NCI-H1930 (cell line): ENCODE data around the gene DYSF.

ENCODE experiments used
- DNase-seq, 2 experiments: peaks; one replicate each; lab custom pipeline; 2025; lab: John Stamatoyannopoulos, UW

Gene DYSF

GRCh38 chr2:71502941-71503738 lies 49.8 kb downstream of the DYSF start:
- no peak for DNase-seq

GRCh38 chr2:71503837-71504236 lies 50.5 kb downstream of the DYSF start:
- no peak for DNase-seq

- no peak for DNase-seq
These were observed 51.2 kb downstream of the DYSF start for GRCh38 chr2:71504611-71505010.

- no peak for DNase-seq
These were observed 51.9 kb downstream of the DYSF start for GRCh38 chr2:71505086-71505769.

GRCh38 chr2:71505770-71506140 lies 52.4 kb downstream of the DYSF start:
- no peak for DNase-seq

GRCh38 chr2:71506222-71507153 lies 53.1 kb downstream of the DYSF start:
- no peak for DNase-seq

GRCh38 chr2:71507476-71507875 lies 54.1 kb downstream of the DYSF start:
- no peak for DNase-seq

GRCh38 chr2:71510196-71510807 lies 56.9 kb downstream of the DYSF start:
- DNase-seq, result peak; percentile 13 to 42

GRCh38 chr2:71510938-71511337 lies 57.6 kb downstream of the DYSF start:
- DNase-seq, result no peak

GRCh38 chr2:71511776-71512175 lies 58.4 kb downstream of the DYSF start:
- DNase-seq, result no peak

GRCh38 chr2:71512386-71512785 lies 59.0 kb downstream of the DYSF start:
- DNase-seq, result no peak

- DNase-seq, result no peak
These were observed 59.7 kb downstream of the DYSF start for GRCh38 chr2:71513096-71513495.

- no peak for DNase-seq
These were observed 60.4 kb downstream of the DYSF start for GRCh38 chr2:71513721-71514120.

- DNase-seq, result no peak
These were observed 63.0 kb downstream of the DYSF start for GRCh38 chr2:71516253-71516888.

- DNase-seq, result no peak
These were observed 64.5 kb downstream of the DYSF start for GRCh38 chr2:71517851-71518250.

GRCh38 chr2:71521436-71521950 lies 68.1 kb downstream of the DYSF start:
- DNase-seq, result no peak

GRCh38 chr2:71524476-71524875 lies 71.1 kb downstream of the DYSF start:
- no peak for DNase-seq

GRCh38 chr2:71526141-71526540 lies 72.8 kb downstream of the DYSF start:
- DNase-seq, result no peak

- DNase-seq, result no peak
These were observed 73.6 kb downstream of the DYSF start for GRCh38 chr2:71526975-71527374.

GRCh38 chr2:71528131-71528591 lies 74.8 kb downstream of the DYSF start:
- DNase-seq, result no peak

- DNase-seq, result no peak
These were observed 75.4 kb downstream of the DYSF start for GRCh38 chr2:71528749-71529148.
